SK-N-MC (cell line): Measurements from ENCODE around the gene FOXP1.

Experiments used
- EZH2 ChIP-seq: fragments of 200-600 bp; sonication (generic); IDR thresholded peaks from one replicate; pipeline ENCODE4 v1.6.1; 2017; ENCODE audit warnings: antibody characterized with exemption
- FOXP2 ChIP-seq: optimal IDR thresholded peaks from 2 replicates; pipeline ENCODE3; 2011; ENCODE audit warnings: mild to moderate bottlenecking, moderate library complexity; ENCODE audit not compliant: insufficient read depth; ENCODE audit errors: extremely low read length, control extremely low read depth
- POLR2AphosphoS5 ChIP-seq: IDR thresholded peaks from 2 replicates; pipeline ENCODE4 v1.6.1; 2012; ENCODE audit warnings: mild to moderate bottlenecking, low read depth, low read length, borderline replicate concordance

- TF ChIP-seq EZH2 (no peak), POLR2AphosphoS5 (no peak), FOXP2 (no peak)
These were observed 188.1 kb downstream of the FOXP1 start for GRCh38 chr3:71395470-71395869.
